GM12891 (cell line): Measurements from ENCODE around the gene MANEAL.

Source experiments
- POLR2A ChIP-seq: IDR thresholded peaks from 2 replicates; pipeline ENCODE4 v1.6.1; 2011; ENCODE audit warnings: low read depth, low read length, control low read depth
- POLR2AphosphoS5 ChIP-seq: IDR thresholded peaks from 2 replicates; pipeline ENCODE4 v1.6.1; 2011; ENCODE audit warnings: low read depth, low read length, control low read depth
- POU2F2 ChIP-seq: IDR thresholded peaks from 2 replicates; pipeline ENCODE4 v1.6.1; 2011; ENCODE audit warnings: low read depth, mild to moderate bottlenecking, control low read depth, low read length, moderate library complexity

DNA sequence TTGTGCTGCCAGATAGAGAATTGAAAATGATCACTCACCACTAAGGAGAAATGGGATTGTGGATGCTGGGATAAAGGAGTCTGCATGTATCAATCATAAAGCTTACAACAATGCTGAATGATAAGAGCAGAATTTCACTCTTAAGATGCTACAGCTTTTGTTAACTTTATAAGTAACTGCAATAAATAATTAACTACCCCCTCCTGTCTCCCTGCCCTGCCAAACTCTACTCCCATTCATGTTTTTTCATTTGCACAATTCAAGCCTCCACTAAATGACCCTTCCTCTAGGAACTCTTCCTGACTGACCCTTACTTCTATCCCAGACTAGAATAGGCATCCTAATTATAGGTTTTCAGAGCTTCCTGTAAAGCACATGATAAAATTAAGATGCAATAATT lies 50.9 kb downstream of the MANEAL start:
- no peak for TF ChIP-seq POLR2AphosphoS5
- TF ChIP-seq POLR2A, result no peak
- no peak for TF ChIP-seq POU2F2
